HCT116 (cell line): ENCODE data around the gene EPHA6. TPM values are rescaled to one million over a fixed set of nuclear protein-coding genes. Genes with fewer than 3 reads are reported as not detected.

ENCODE experiments used
- ATAC-seq: fragments of 200-7000 bp; cut with Tn5 transposase; 2 replicates; pipeline ENCODE4 v1.9.1; 2020; ENCODE audit warnings: mild to moderate bottlenecking, moderate library complexity
- BruUV-seq: library from RNA; stranded (reverse); fragments of 400-500 nt; replicated peaks from 2 replicates; lab custom pipeline; 2021; lab: Mats Ljungman, UMichigan
- CTCF ChIA-PET: fragments of 300-600 bp; sonication (Branson Sonifier 250); formaldehyde crosslinking; loops from one replicate; lab custom pipeline; 2021; ENCODE audit warnings: antibody characterized with exemption; lab: Charles Lee
- POLR2A ChIA-PET: fragments of 300-600, 350-600 bp; sonication (Branson Sonifier 250); formaldehyde crosslinking; loops from one replicate; lab custom pipeline; 2021; ENCODE audit warnings: antibody characterized with exemption; lab: Charles Lee
- RAD21 ChIA-PET, 2 experiments: fragments of 300-600 bp; sonication (Branson Sonifier 250); formaldehyde crosslinking; loops; one replicate each; lab custom pipeline; 2023; ENCODE audit warnings: low total read pairs in 2 of 2; ENCODE audit not compliant: uncharacterized antibody in 2 of 2, unreplicated experiment in 2 of 2, low non-redundant PET in 1 of 2; lab: Charles Lee
- DNase-seq: peaks from one replicate; pipeline ENCODE4 v3.0.0-alpha.2; 2010; ENCODE audit warnings: low read depth, low spot score
- H2AFZ ChIP-seq: fragments of 200-600 bp; shearing (Covaris generic), sonication (generic); 2 replicates; pipeline ENCODE4 v1.6.1; 2017; ENCODE audit warnings: low read depth, mixed run types, mixed read lengths, antibody characterized with exemption, low read length; ENCODE audit not compliant: poor library complexity, severe bottlenecking
- H3K27ac ChIP-seq: 2 replicates; pipeline ENCODE4 v1.5.1; 2012; ENCODE audit warnings: low read depth, low read length
- H3K27me3 ChIP-seq: fragments of 200-600 bp; sonication (generic); 2 replicates; pipeline ENCODE4 v1.6.1; 2016; ENCODE audit warnings: mixed run types, low read length, mixed read lengths; ENCODE audit not compliant: insufficient read depth
- H3K36me3 ChIP-seq, 2 experiments: fragments of 200-500 bp in 1 of 2; fragments of 200-600 bp in 1 of 2; sonication (Bioruptor generic) in 1 of 2; sonication (generic) in 1 of 2; 2 replicates each; pipeline versions ENCODE4 v1.5.1 to v1.6.1; 2014 to 2016; ENCODE audit warnings: low read length in 2 of 2, inconsistent platforms in 1 of 2, mixed read lengths in 1 of 2, mixed run types in 1 of 2; ENCODE audit not compliant: insufficient read depth in 2 of 2, control insufficient read depth in 1 of 2
- H3K4me1 ChIP-seq, 2 experiments: fragments of 200-600 bp in 1 of 2; sonication (generic) in 1 of 2; 2 replicates each; pipeline versions ENCODE4 v1.5.1 to v1.6.1; 2012 to 2017; ENCODE audit warnings: low read length in 2 of 2, inconsistent platforms in 1 of 2, mild to moderate bottlenecking in 1 of 2, mixed read lengths in 1 of 2, mixed run types in 1 of 2, moderate library complexity in 1 of 2; ENCODE audit not compliant: insufficient read depth in 2 of 2, control insufficient read depth in 1 of 2
- H3K4me2 ChIP-seq: fragments of 200-600 bp; sonication (generic); 2 replicates; pipeline ENCODE4 v1.6.1; 2017; ENCODE audit warnings: mixed run types, low read length, mixed read lengths
- H3K4me3 ChIP-seq, 2 experiments: fragments of 200-600 bp in 1 of 2; sonication (generic) in 1 of 2; replicated peaks in 1 of 2; 2 replicates each; pipeline ENCODE4 v1.5.1; 2011 to 2016; ENCODE audit warnings: low read length in 2 of 2, control low read depth in 1 of 2, low read depth in 1 of 2, mild to moderate bottlenecking in 1 of 2, mixed read lengths in 1 of 2, mixed run types in 1 of 2
- H3K79me2 ChIP-seq: fragments of 200-600 bp; sonication (generic); 2 replicates; pipeline ENCODE4 v1.6.1; 2017; ENCODE audit warnings: mild to moderate bottlenecking, mixed run types, low read length, moderate library complexity, mixed read lengths; ENCODE audit not compliant: insufficient read depth
- H3K9ac ChIP-seq: fragments of 200-600 bp; sonication (generic); 2 replicates; pipeline ENCODE4 v1.6.1; 2016; ENCODE audit warnings: low read length, mixed read lengths
- H3K9me2 ChIP-seq: fragments of 200-600 bp; sonication (generic), shearing (Covaris generic); 2 replicates; pipeline ENCODE4 v1.6.1; 2017; ENCODE audit warnings: mixed run types, mild to moderate bottlenecking, moderate library complexity; ENCODE audit not compliant: insufficient read depth
- H3K9me3 ChIP-seq, 2 experiments: fragments of 200-500 bp in 1 of 2; fragments of 200-600 bp in 1 of 2; sonication (Bioruptor generic) in 1 of 2; sonication (generic) in 1 of 2; 2 replicates each; pipeline ENCODE4 v1.6.1; 2014 to 2017; ENCODE audit warnings: low read length in 2 of 2, mixed read lengths in 2 of 2, inconsistent platforms in 1 of 2, low read depth in 1 of 2, mild to moderate bottlenecking in 1 of 2, mixed run types in 1 of 2, moderate library complexity in 1 of 2; ENCODE audit not compliant: control insufficient read depth in 1 of 2, insufficient read depth in 1 of 2
- H4K20me1 ChIP-seq: fragments of 200-600 bp; sonication (generic), shearing (Covaris generic); 2 replicates; pipeline ENCODE4 v1.6.1; 2017; ENCODE audit warnings: mixed run types, mild to moderate bottlenecking, moderate library complexity; ENCODE audit not compliant: insufficient read depth
- ATF3 ChIP-seq: IDR thresholded peaks from 2 replicates; pipeline ENCODE4 v1.6.1; 2012
- CBX3 ChIP-seq: IDR thresholded peaks from 2 replicates; pipeline ENCODE4 v1.6.1; 2012; ENCODE audit warnings: low read depth
- CEBPB ChIP-seq: IDR thresholded peaks from 2 replicates; pipeline ENCODE4 v1.6.1; 2012; ENCODE audit warnings: low read depth
- CTCF ChIP-seq, 3 experiments: fragments of 200-600 bp in 1 of 3; sonication (generic) in 1 of 3; IDR thresholded peaks in 2 of 3; conservative IDR thresholded peaks in 1 of 3; 2 replicates each; pipeline ENCODE4 v1.5.1; 2012 to 2017; ENCODE audit warnings: low read depth in 2 of 3, low read length in 2 of 3, antibody characterized with exemption in 1 of 3, borderline replicate concordance in 1 of 3, control low read depth in 1 of 3, mild to moderate bottlenecking in 1 of 3, mixed read lengths in 1 of 3, mixed run types in 1 of 3, moderate library complexity in 1 of 3; ENCODE audit not compliant: insufficient read depth in 1 of 3
- EZH2phosphoT487 ChIP-seq: fragments of 200-600 bp; IDR thresholded peaks from 2 replicates; pipeline ENCODE4 v1.6.1; 2018; ENCODE audit warnings: antibody characterized with exemption, borderline replicate concordance
- FOSL1 ChIP-seq: IDR thresholded peaks from 2 replicates; pipeline ENCODE4 v1.6.1; 2012; ENCODE audit warnings: low read depth
- POLR2AphosphoS5 ChIP-seq: IDR thresholded peaks from 2 replicates; pipeline ENCODE4 v1.6.1; 2011; ENCODE audit warnings: mild to moderate bottlenecking, low read depth, low read length, moderate library complexity
- RAD21 ChIP-seq: IDR thresholded peaks from 2 replicates; pipeline ENCODE4 v1.6.1; 2012; ENCODE audit warnings: low read depth, mild to moderate bottlenecking
- SIN3A ChIP-seq: IDR thresholded peaks from 2 replicates; pipeline ENCODE4 v1.6.1; 2012; ENCODE audit warnings: low read depth
- SP1 ChIP-seq: IDR thresholded peaks from 2 replicates; pipeline ENCODE4 v1.6.1; 2012; ENCODE audit warnings: low read depth
- TCF7L2 ChIP-seq: IDR thresholded peaks from 2 replicates; pipeline ENCODE4 v1.7.0; 2011; ENCODE audit warnings: borderline replicate concordance, inconsistent platforms; ENCODE audit not compliant: insufficient read depth, insufficient read length; ENCODE audit errors: extremely low read depth
- YY1 ChIP-seq: IDR thresholded peaks from 2 replicates; pipeline ENCODE4 v1.6.1; 2011; ENCODE audit warnings: low read length, low read depth, moderate library complexity, mild to moderate bottlenecking; ENCODE audit not compliant: insufficient replicate concordance; ENCODE audit errors: extremely low read depth
- ZNF274 ChIP-seq: fragments of 200-500 bp; sonication (Bioruptor generic); IDR thresholded peaks from 2 replicates; pipeline ENCODE4 v1.6.1; 2014; ENCODE audit warnings: mild to moderate bottlenecking, low read depth, low read length, inconsistent platforms
- intact Hi-C: fragments of 100-400 bp; cut with micrococcal nuclease; formaldehyde crosslinking; loops from 2 replicates; pipeline ENCODE4 v1.10.0; 2022
- total RNA-seq: library from RNA; stranded (reverse); gene quantifications from one replicate; pipeline ENCODE4 v1.2.1, GENCODE V29; 2021; ENCODE audit not compliant: unreplicated experiment
- TF ChIP-seq, protein P1 (sequence below): IDR thresholded peaks from 2 replicates; pipeline ENCODE4 v1.6.1; 2012; ENCODE audit warnings: low read depth
- TF ChIP-seq, protein P2 (sequence below): IDR thresholded peaks from 2 replicates; pipeline ENCODE4 v1.6.1; 2011; ENCODE audit warnings: mild to moderate bottlenecking, low read length, moderate library complexity; ENCODE audit not compliant: insufficient replicate concordance; ENCODE audit errors: extremely low read depth

Gene EPHA6
- total RNA-seq, 1 experiment from 2014 or later = not detected

- ChIA-PET CTCF (no interaction called here), RAD21 (no interaction called here), POLR2A (no interaction called here)
- no peak for TF ChIP-seq CEBPB
- TF ChIP-seq, protein P1, sequence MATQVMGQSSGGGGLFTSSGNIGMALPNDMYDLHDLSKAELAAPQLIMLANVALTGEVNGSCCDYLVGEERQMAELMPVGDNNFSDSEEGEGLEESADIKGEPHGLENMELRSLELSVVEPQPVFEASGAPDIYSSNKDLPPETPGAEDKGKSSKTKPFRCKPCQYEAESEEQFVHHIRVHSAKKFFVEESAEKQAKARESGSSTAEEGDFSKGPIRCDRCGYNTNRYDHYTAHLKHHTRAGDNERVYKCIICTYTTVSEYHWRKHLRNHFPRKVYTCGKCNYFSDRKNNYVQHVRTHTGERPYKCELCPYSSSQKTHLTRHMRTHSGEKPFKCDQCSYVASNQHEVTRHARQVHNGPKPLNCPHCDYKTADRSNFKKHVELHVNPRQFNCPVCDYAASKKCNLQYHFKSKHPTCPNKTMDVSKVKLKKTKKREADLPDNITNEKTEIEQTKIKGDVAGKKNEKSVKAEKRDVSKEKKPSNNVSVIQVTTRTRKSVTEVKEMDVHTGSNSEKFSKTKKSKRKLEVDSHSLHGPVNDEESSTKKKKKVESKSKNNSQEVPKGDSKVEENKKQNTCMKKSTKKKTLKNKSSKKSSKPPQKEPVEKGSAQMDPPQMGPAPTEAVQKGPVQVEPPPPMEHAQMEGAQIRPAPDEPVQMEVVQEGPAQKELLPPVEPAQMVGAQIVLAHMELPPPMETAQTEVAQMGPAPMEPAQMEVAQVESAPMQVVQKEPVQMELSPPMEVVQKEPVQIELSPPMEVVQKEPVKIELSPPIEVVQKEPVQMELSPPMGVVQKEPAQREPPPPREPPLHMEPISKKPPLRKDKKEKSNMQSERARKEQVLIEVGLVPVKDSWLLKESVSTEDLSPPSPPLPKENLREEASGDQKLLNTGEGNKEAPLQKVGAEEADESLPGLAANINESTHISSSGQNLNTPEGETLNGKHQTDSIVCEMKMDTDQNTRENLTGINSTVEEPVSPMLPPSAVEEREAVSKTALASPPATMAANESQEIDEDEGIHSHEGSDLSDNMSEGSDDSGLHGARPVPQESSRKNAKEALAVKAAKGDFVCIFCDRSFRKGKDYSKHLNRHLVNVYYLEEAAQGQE = no peak
- TF ChIP-seq FOSL1 = no peak
- no peak for TF ChIP-seq RAD21
- TF ChIP-seq SP1 = no peak
- no peak for TF ChIP-seq ATF3
- TF ChIP-seq CTCF (IDR thresholded peaks at IDR 0.05 in 2 of 3, conservative IDR thresholded peaks at IDR 0.05 in 1 of 3; ENCODE audit: borderline replicate concordance in 1 of 3, insufficient read depth in 1 of 3, low read depth in 2 of 3, low read length in 2 of 3) = no peak
- TF ChIP-seq, protein P2, sequence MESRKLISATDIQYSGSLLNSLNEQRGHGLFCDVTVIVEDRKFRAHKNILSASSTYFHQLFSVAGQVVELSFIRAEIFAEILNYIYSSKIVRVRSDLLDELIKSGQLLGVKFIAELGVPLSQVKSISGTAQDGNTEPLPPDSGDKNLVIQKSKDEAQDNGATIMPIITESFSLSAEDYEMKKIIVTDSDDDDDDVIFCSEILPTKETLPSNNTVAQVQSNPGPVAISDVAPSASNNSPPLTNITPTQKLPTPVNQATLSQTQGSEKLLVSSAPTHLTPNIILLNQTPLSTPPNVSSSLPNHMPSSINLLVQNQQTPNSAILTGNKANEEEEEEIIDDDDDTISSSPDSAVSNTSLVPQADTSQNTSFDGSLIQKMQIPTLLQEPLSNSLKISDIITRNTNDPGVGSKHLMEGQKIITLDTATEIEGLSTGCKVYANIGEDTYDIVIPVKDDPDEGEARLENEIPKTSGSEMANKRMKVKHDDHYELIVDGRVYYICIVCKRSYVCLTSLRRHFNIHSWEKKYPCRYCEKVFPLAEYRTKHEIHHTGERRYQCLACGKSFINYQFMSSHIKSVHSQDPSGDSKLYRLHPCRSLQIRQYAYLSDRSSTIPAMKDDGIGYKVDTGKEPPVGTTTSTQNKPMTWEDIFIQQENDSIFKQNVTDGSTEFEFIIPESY = no peak
- TF ChIP-seq POLR2AphosphoS5 = no peak
- TF ChIP-seq SIN3A = no peak
- no peak for TF ChIP-seq YY1
- TF ChIP-seq ZNF274 = no peak
- TF ChIP-seq TCF7L2 = no peak
- TF ChIP-seq CBX3 = no peak
- TF ChIP-seq EZH2phosphoT487 = no peak
- Histone ChIP-seq H3K4me1 (no peaks in the 10 kb centered on the region), H3K9ac (no peak overlapping the region), H3K9me3 (peaks cover 0 to 25% of the 10 kb centered on the region in 2 experiments; a peak in 2 of 4 replicates), H3K27ac (no peak overlapping the region), H3K9me2 (no peaks in the 10 kb centered on the region), H2AFZ (no peak overlapping the region), H3K79me2 (no peaks in the 10 kb centered on the region), H3K4me2 (no peak overlapping the region), H3K27me3 (no peaks in the 10 kb centered on the region), H3K4me3 (no peak overlapping the region), H3K36me3 (no peaks in the 10 kb centered on the region), H4K20me1 (no peaks in the 10 kb centered on the region)
- no peak for ATAC-seq
- BruUV-seq = no TSS peak
- intact Hi-C loops = no loop called here
- DNase-seq = no peak
Observed at GRCh38 chr3:97340940-97341339, 526.5 kb downstream of the EPHA6 start.
